HG03097 (cell line): ENCODE results near the gene ABLIM1.
A peak's percentile ranks its signal among the peaks of the same experiment; 100 is the strongest.

Source experiments
- ATAC-seq: cut with Tn5 transposase; IDR thresholded peaks from one replicate; pipeline ENCODE4 v1.9.1; 2021; ENCODE audit not compliant: unreplicated experiment, low FRiP score

Gene ABLIM1

GRCh38 chr10:114499630-114500190 lies 158.4 kb downstream of the ABLIM1 start:
- no peak for ATAC-seq

- ATAC-seq, result no peak
Observed at GRCh38 chr10:114499116-114499515, 159.0 kb downstream of the ABLIM1 start.

- peak; percentile 74 for ATAC-seq
Observed at GRCh38 chr10:114498413-114499111, 159.5 kb downstream of the ABLIM1 start.

GRCh38 chr10:114495303-114495702 lies 162.8 kb downstream of the ABLIM1 start:
- no peak for ATAC-seq

- no peak for ATAC-seq
Observed at GRCh38 chr10:114492351-114493037, 165.6 kb downstream of the ABLIM1 start.

GRCh38 chr10:114491933-114492332 lies 166.1 kb downstream of the ABLIM1 start:
- ATAC-seq, result no peak

- no peak for ATAC-seq
Observed at GRCh38 chr10:114491419-114491818, 166.7 kb downstream of the ABLIM1 start.

- ATAC-seq, result no peak
Observed at GRCh38 chr10:114489521-114490310, 168.4 kb downstream of the ABLIM1 start.

- no peak for ATAC-seq
Observed at GRCh38 chr10:114487815-114488536, 170.1 kb downstream of the ABLIM1 start.

GRCh38 chr10:114486938-114487814 lies 170.9 kb downstream of the ABLIM1 start:
- no peak for ATAC-seq

- no peak for ATAC-seq
Observed at GRCh38 chr10:114485696-114486400, 172.2 kb downstream of the ABLIM1 start.

GRCh38 chr10:114483575-114483974 lies 174.5 kb downstream of the ABLIM1 start:
- ATAC-seq, result no peak

GRCh38 chr10:114482480-114483304 lies 175.4 kb downstream of the ABLIM1 start:
- ATAC-seq, result no peak

- ATAC-seq, result no peak
Observed at GRCh38 chr10:114481055-114481454, 177.0 kb downstream of the ABLIM1 start.

- no peak for ATAC-seq
Observed at GRCh38 chr10:114479836-114480235, 178.2 kb downstream of the ABLIM1 start.

- ATAC-seq, result no peak
Observed at GRCh38 chr10:114479307-114479706, 178.8 kb downstream of the ABLIM1 start.

GRCh38 chr10:114478281-114478680 lies 179.8 kb downstream of the ABLIM1 start:
- no peak for ATAC-seq

GRCh38 chr10:114477285-114477684 lies 180.8 kb downstream of the ABLIM1 start:
- no peak for ATAC-seq
